MCF 10A (cell line): ENCODE measurements around the gene BEND3. TPM values are rescaled to one million over a fixed set of nuclear protein-coding genes. Genes with fewer than 3 reads are reported as not detected.
A peak's percentile ranks its signal among the peaks of the same experiment; 100 is the strongest.

Experiments used
- BruUV-seq: library from RNA; stranded (reverse); fragments of 400-500 nt; replicated peaks from 2 replicates; lab custom pipeline; 2021; lab: Mats Ljungman, UMichigan
- CTCF ChIA-PET: fragments of 300-600 bp; sonication (Branson Sonifier 250); formaldehyde crosslinking; extraction: SDS; loops from one replicate; lab custom pipeline; 2021; ENCODE audit warnings: antibody characterized with exemption, inconsistent platforms; lab: Yijun Ruan, JAX
- POLR2A ChIA-PET: fragments of 300-600, 350-650 bp; sonication (Branson Sonifier 250); formaldehyde crosslinking; extraction: SDS; loops from one replicate; lab custom pipeline; 2020; ENCODE audit warnings: antibody characterized with exemption, inconsistent platforms; lab: Yijun Ruan, JAX
- DNase-seq: peaks from one replicate; pipeline ENCODE4 v3.0.0-alpha.2; 2018; ENCODE audit not compliant: unreplicated experiment
- H3K27ac Mint-ChIP-seq: one replicate; pipeline ENCODE4 v1.8.0; 2022; ENCODE audit warnings: mild to moderate bottlenecking, low read depth, mixed read lengths; ENCODE audit not compliant: unreplicated experiment
- H3K27me3 Mint-ChIP-seq: one replicate; pipeline ENCODE4 v1.8.0; 2022; ENCODE audit warnings: mixed read lengths; ENCODE audit not compliant: insufficient read depth, unreplicated experiment
- H3K36me3 Mint-ChIP-seq: one replicate; pipeline ENCODE4 v1.8.0; 2022; ENCODE audit warnings: mild to moderate bottlenecking, moderate library complexity, mixed read lengths; ENCODE audit not compliant: insufficient read depth, unreplicated experiment
- H3K4me1 Mint-ChIP-seq: one replicate; pipeline ENCODE4 v1.8.0; 2022; ENCODE audit warnings: mixed read lengths; ENCODE audit not compliant: insufficient read depth, unreplicated experiment
- H3K4me3 Mint-ChIP-seq: one replicate; pipeline ENCODE4 v1.8.0; 2022; ENCODE audit warnings: mild to moderate bottlenecking, moderate library complexity, mixed read lengths; ENCODE audit not compliant: unreplicated experiment
- H3K9me3 Mint-ChIP-seq: one replicate; pipeline ENCODE4 v1.8.0; 2022; ENCODE audit warnings: mixed read lengths; ENCODE audit not compliant: unreplicated experiment
- intact Hi-C: fragments of 100-400 bp; cut with micrococcal nuclease; formaldehyde crosslinking; loops from 2 replicates; pipeline ENCODE4 v1.14.1; 2022
- total RNA-seq: library from RNA; stranded (reverse); gene quantifications from 2 replicates; pipeline ENCODE4 v1.2.3, GENCODE V29; 2022
- TF ChIP-seq, protein P1 (sequence below): fragments of 200-600 bp; IDR thresholded peaks from one replicate; pipeline ENCODE4 v1.8.0; 2022; ENCODE audit warnings: antibody characterized with exemption, mild to moderate bottlenecking; ENCODE audit not compliant: unreplicated experiment

Gene BEND3
- total RNA-seq, 1 experiment from 2014 or later = 3.1 TPM

- H3K9me3 Mint-ChIP-seq = no peaks in the 10 kb centered on the region
- H3K27me3 Mint-ChIP-seq = no peaks in the 10 kb centered on the region
- DNase-seq = peak; percentile 53
- ChIA-PET CTCF (no interaction called here), POLR2A (interaction anchor here (0.6 kb wide), 1 partner anchor 18 kb away, joined by 4 read pairs; no protein-coding TSS in a partner anchor)
- H3K36me3 Mint-ChIP-seq = peaks cover 6% of the 10 kb centered on the region
- intact Hi-C loops = no loop called here
- BruUV-seq = no TSS peak
- H3K27ac Mint-ChIP-seq = no peak overlapping the region
- no peak overlapping the region for H3K4me3 Mint-ChIP-seq
- TF ChIP-seq, protein P1, sequence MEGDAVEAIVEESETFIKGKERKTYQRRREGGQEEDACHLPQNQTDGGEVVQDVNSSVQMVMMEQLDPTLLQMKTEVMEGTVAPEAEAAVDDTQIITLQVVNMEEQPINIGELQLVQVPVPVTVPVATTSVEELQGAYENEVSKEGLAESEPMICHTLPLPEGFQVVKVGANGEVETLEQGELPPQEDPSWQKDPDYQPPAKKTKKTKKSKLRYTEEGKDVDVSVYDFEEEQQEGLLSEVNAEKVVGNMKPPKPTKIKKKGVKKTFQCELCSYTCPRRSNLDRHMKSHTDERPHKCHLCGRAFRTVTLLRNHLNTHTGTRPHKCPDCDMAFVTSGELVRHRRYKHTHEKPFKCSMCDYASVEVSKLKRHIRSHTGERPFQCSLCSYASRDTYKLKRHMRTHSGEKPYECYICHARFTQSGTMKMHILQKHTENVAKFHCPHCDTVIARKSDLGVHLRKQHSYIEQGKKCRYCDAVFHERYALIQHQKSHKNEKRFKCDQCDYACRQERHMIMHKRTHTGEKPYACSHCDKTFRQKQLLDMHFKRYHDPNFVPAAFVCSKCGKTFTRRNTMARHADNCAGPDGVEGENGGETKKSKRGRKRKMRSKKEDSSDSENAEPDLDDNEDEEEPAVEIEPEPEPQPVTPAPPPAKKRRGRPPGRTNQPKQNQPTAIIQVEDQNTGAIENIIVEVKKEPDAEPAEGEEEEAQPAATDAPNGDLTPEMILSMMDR = no peak
- peaks cover 9% of the 10 kb centered on the region for H3K4me1 Mint-ChIP-seq
These were observed 50.7 kb downstream of the BEND3 start for GRCh38 chr6:107064579-107065065.

DNA sequence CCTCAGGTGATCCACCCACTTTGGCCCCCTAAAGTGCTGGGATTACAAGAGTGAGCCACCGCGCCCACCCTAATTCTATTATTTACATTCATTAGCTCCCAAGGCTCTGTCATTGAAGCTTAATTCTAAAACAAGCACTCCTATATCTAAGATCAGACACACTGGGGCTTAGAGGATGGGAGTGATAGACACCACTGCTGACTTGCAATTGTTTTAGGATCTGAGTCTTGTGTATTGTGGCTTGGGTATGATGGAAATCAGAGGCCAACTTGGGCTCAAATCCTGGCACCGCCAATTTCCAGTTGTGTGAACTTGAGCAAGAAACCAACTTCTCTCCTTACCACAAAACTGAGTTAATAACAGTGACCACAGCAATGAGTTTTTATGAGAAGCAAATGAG is 52.6 kb downstream of the BEND3 start:
- Mint-ChIP-seq H3K4me3 (no peak overlapping the region), H3K36me3 (no peaks in the 10 kb centered on the region), H3K4me1 (peaks cover 9% of the 10 kb centered on the region), H3K27ac (no peak overlapping the region), H3K27me3 (no peaks in the 10 kb centered on the region), H3K9me3 (no peaks in the 10 kb centered on the region)
- TF ChIP-seq, protein P1 = no peak
- intact Hi-C loops = no loop called here
- DNase-seq = no peak
- ChIA-PET POLR2A (interaction anchor here (0.6 kb wide), 1 partner anchor 715 kb away, joined by 3 read pairs; no protein-coding TSS in a partner anchor), CTCF (interaction anchor here (0.7 kb wide), 1 partner anchor 28 kb away, joined by 3 read pairs; no protein-coding TSS in a partner anchor)
- BruUV-seq = no TSS peak

- Mint-ChIP-seq H3K4me1 (peaks cover 9% of the 10 kb centered on the region), H3K27ac (no peak overlapping the region)
These were observed 53.9 kb downstream of the BEND3 start for GRCh38 chr6:107061125-107062020.

GRCh38 chr6:107060704-107061103 is 54.6 kb downstream of the BEND3 start:
- no peaks in the 10 kb centered on the region for H3K27me3 Mint-ChIP-seq
- intact Hi-C loops = no loop called here
- peaks cover 9% of the 10 kb centered on the region for H3K4me1 Mint-ChIP-seq
- no peaks in the 10 kb centered on the region for H3K9me3 Mint-ChIP-seq
- no peaks in the 10 kb centered on the region for H3K36me3 Mint-ChIP-seq
- ChIA-PET CTCF (interaction anchor here (1.7 kb wide), 1 partner anchor 33 kb away, joined by 9 read pairs; the partner anchor contains the start of gene MTRES1), POLR2A (no interaction called here)
- no peak overlapping the region for H3K27ac Mint-ChIP-seq
- DNase-seq = no peak
- TF ChIP-seq, protein P1 = no peak
- no peak overlapping the region for H3K4me3 Mint-ChIP-seq
- no TSS peak for BruUV-seq

More at GRCh38 chr6:107061125-107062020, 53.9 kb downstream of the BEND3 start:
- no peak for DNase-seq
- Mint-ChIP-seq H3K36me3 (no peaks in the 10 kb centered on the region), H3K9me3 (no peaks in the 10 kb centered on the region), H3K27me3 (no peaks in the 10 kb centered on the region), H3K4me3 (no peak overlapping the region)
- POLR2A ChIA-PET = no interaction called here
- CTCF ChIA-PET = interaction anchor here (1.7 kb wide), 1 partner anchor 34 kb away, joined by 9 read pairs; the partner anchor contains the start of gene MTRES1
- intact Hi-C loops = no loop called here
- BruUV-seq = no TSS peak
- TF ChIP-seq, protein P1 = no peak
